CD4-positive, alpha-beta T cell (primary cell): Measurements from ENCODE around the gene SNAI3. TPM values are rescaled to one million over a fixed set of nuclear protein-coding genes. Genes with fewer than 3 reads are reported as not detected.

Experiments
- ATAC-seq: fragments of 200-7000 bp; cut with Tn5 transposase; one replicate; pipeline ENCODE4 v1.10.0; 2022; ENCODE audit warnings: mild to moderate bottlenecking; ENCODE audit not compliant: poor library complexity
- CTCF ChIA-PET: fragments of 350-600 bp; sonication (Branson Sonifier 250); formaldehyde crosslinking; loops from one replicate; lab custom pipeline; 2021; ENCODE audit warnings: antibody characterized with exemption, inconsistent platforms; lab: Charles Lee
- POLR2A ChIA-PET: fragments of 350-600 bp; sonication (Branson Sonifier 250); formaldehyde crosslinking; loops from one replicate; lab custom pipeline; 2021; ENCODE audit warnings: antibody characterized with exemption, inconsistent platforms; lab: Charles Lee
- DNase-seq, 14 experiments: peaks; one replicate each; pipeline ENCODE4 v3.0.0-alpha.2; 2013 to 2020; ENCODE audit warnings: mixed read lengths in 2 of 14
- H3K27ac ChIP-seq, 2 donors: one replicate each; pipeline versions ENCODE4 v1.5.1 to v1.7.0; 2013; ENCODE audit warnings: low read length in 2 of 2, low read depth in 1 of 2, mild to moderate bottlenecking in 1 of 2
- H3K27me3 ChIP-seq, 2 experiments: 1 replicate in 1 of 2; 2 replicates in 1 of 2; pipeline versions ENCODE4 v1.6.1 to v1.7.0; 2013; ENCODE audit warnings: low read length in 2 of 2, control low read depth in 1 of 2, mild to moderate bottlenecking in 1 of 2, moderate library complexity in 1 of 2; ENCODE audit not compliant: insufficient read depth in 2 of 2, control insufficient read depth in 1 of 2
- H3K36me3 ChIP-seq: one replicate; pipeline ENCODE4 v1.6.1; 2013; ENCODE audit warnings: low read length, control low read depth; ENCODE audit not compliant: insufficient read depth
- H3K4me1 ChIP-seq: one replicate; pipeline ENCODE4 v1.6.1; 2013; ENCODE audit warnings: low read length, control low read depth; ENCODE audit not compliant: insufficient read depth
- H3K4me3 ChIP-seq: one replicate; pipeline ENCODE4 v1.5.1; 2013; ENCODE audit warnings: mild to moderate bottlenecking, low read length, moderate library complexity
- H3K9me3 ChIP-seq, 2 experiments: 1 replicate in 1 of 2; 2 replicates in 1 of 2; pipeline versions ENCODE4 v1.6.1 to v1.7.0; 2013; ENCODE audit warnings: low read length in 2 of 2, mild to moderate bottlenecking in 2 of 2, control low read depth in 1 of 2, moderate library complexity in 1 of 2; ENCODE audit not compliant: control insufficient read depth in 1 of 2, insufficient read depth in 1 of 2
- H3K27ac Mint-ChIP-seq: one replicate; pipeline ENCODE4 v1.8.0; 2020; ENCODE audit warnings: mixed read lengths
- H3K27me3 Mint-ChIP-seq: one replicate; pipeline ENCODE4 v1.8.0; 2021; ENCODE audit warnings: mixed read lengths
- H3K36me3 Mint-ChIP-seq: one replicate; pipeline ENCODE4 v1.8.0; 2021; ENCODE audit warnings: low read depth, mixed read lengths
- H3K4me1 Mint-ChIP-seq: one replicate; pipeline ENCODE4 v1.8.0; 2021; ENCODE audit warnings: low read depth, mixed read lengths
- H3K4me3 Mint-ChIP-seq: one replicate; pipeline ENCODE4 v1.8.0; 2020; ENCODE audit warnings: mild to moderate bottlenecking, mixed read lengths
- H3K9me3 Mint-ChIP-seq: one replicate; pipeline ENCODE4 v1.8.0; 2020; ENCODE audit warnings: mixed read lengths
- intact Hi-C, 2 experiments: fragments of 100-400 bp; cut with DNase I in 1 of 2; cut with micrococcal nuclease in 1 of 2; formaldehyde crosslinking; loops; one replicate each; pipeline versions ENCODE4 v1.15.1 to v1.9.0; 2023 to 2025; cut with DNase I, micrococcal nuclease
- total RNA-seq, 174 experiments: library from RNA in 2 of 174; stranded (reverse) in 2 of 174; gene quantifications; one replicate each; pipeline ENCODE4 v1.2.3 and lab custom pipeline; 2021 to 2026
- TF ChIP-seq, protein P1 (sequence below): fragments of 200-600 bp; IDR thresholded peaks from one replicate; pipeline ENCODE4 v1.8.0; 2022; ENCODE audit warnings: antibody characterized with exemption, mild to moderate bottlenecking

The SNAI3 gene
- total RNA-seq, 2 experiments from 2014 or later: 3.0 to 3.5 TPM

DNA sequence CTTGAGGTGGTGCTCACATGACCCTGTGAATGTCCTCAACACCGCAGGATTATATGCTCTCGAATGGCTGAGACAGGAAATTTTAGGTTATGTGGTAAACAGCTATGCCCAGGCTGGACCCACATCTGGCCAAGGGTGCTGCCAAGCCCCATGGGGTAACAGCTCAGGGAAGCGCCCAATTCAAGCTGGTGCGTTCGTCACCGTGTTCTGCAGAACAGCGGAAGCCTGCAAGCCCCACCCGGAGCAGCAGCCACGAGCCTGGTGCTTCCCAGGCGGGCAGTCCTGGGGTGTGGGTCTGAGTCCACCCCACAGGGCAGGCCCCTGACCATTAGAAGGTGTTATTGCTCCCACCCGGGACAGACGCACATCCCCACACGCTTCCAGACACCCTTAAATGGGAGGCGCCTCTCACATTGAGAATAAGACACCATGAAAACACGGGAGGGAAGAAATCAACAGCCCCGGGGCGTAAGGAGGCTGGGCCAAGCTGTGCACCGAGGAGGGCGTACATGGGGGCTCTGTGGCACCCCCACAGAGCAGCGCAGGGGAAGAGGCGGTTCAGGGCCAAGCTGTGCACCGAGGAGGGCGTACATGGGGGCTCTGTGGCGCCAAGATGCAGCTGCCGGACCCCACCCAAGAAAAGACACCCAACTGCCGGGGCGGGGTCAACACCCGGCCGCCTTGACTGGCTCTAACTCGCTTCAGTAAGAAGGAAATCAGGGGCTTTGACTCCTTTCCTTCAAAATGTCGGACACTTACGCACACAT is 32.5 kb downstream of the SNAI3 start:
- peak overlapping the region; percentile 65 for H3K27ac Mint-ChIP-seq
- H3K9me3 Mint-ChIP-seq: no peaks in the 10 kb centered on the region
- no peak for ATAC-seq
- peak overlapping the region; percentile 20 for H3K4me3 Mint-ChIP-seq
- H3K4me3 ChIP-seq: no peak overlapping the region
- H3K36me3 Mint-ChIP-seq: peaks cover 19% of the 10 kb centered on the region
- DNase-seq: peak in 2 of 14 experiments; percentile 25 to 48
- peaks cover 34% of the 10 kb centered on the region for H3K4me1 ChIP-seq
- ChIA-PET POLR2A (interaction anchor here (1.0 to 1.5 kb wide), 2 partner anchors 9 to 10 kb away, joined by 4 read pairs; partner anchors contain the start of gene MVD), CTCF (no interaction called here)
- H3K27ac ChIP-seq: no peak overlapping the region
- H3K27me3 ChIP-seq: no peaks in the 10 kb centered on the region
- intact Hi-C loops: loop anchor here (5.0 kb wide), 1 partner anchor 34 kb away; the partner anchor contains the start of gene SNAI3 (in 2 of the 2)
- peaks cover 23% of the 10 kb centered on the region for H3K36me3 ChIP-seq
- TF ChIP-seq, protein P1, sequence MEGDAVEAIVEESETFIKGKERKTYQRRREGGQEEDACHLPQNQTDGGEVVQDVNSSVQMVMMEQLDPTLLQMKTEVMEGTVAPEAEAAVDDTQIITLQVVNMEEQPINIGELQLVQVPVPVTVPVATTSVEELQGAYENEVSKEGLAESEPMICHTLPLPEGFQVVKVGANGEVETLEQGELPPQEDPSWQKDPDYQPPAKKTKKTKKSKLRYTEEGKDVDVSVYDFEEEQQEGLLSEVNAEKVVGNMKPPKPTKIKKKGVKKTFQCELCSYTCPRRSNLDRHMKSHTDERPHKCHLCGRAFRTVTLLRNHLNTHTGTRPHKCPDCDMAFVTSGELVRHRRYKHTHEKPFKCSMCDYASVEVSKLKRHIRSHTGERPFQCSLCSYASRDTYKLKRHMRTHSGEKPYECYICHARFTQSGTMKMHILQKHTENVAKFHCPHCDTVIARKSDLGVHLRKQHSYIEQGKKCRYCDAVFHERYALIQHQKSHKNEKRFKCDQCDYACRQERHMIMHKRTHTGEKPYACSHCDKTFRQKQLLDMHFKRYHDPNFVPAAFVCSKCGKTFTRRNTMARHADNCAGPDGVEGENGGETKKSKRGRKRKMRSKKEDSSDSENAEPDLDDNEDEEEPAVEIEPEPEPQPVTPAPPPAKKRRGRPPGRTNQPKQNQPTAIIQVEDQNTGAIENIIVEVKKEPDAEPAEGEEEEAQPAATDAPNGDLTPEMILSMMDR: no peak
- no peaks in the 10 kb centered on the region for H3K9me3 ChIP-seq
- H3K27me3 Mint-ChIP-seq: no peaks in the 10 kb centered on the region
- peaks cover 14% of the 10 kb centered on the region for H3K4me1 Mint-ChIP-seq

DNA sequence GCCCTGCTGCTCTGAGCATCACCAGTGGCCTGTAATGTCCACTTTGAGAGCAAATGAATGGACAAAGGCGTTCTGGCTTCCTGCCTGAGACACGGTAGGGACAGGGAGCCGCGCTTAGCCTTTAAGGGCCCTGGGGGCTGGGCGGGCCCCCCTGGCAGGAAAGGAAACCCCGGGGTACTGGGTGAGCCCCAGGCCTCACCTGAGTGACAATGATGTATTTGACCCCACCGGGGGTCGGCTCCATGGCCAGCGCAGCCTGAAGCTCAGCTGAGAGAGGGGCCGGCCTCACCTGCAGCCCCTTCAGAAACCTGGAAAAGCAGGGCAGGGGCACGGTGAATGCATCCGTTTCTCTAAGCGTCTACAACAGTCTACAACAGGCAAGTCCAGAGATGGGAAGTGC is 33.2 kb downstream of the SNAI3 start:
- Histone ChIP-seq H3K27me3 (no peaks in the 10 kb centered on the region), H3K36me3 (peaks cover 26% of the 10 kb centered on the region), H3K4me1 (peaks cover 40% of the 10 kb centered on the region), H3K9me3 (no peaks in the 10 kb centered on the region), H3K4me3 (no peak overlapping the region), H3K27ac (no peak overlapping the region)
- POLR2A ChIA-PET: interaction anchor here (1.0 to 1.5 kb wide), 2 partner anchors 10 to 11 kb away, joined by 4 read pairs; partner anchors contain the start of gene MVD
- intact Hi-C loops: loop anchor here (5.0 kb wide), 1 partner anchor 34 kb away; the partner anchor contains the start of gene SNAI3 (in 2 of the 2)
- Mint-ChIP-seq H3K27ac (peak overlapping the region; percentile 65), H3K9me3 (no peaks in the 10 kb centered on the region), H3K4me1 (peaks cover 14% of the 10 kb centered on the region), H3K27me3 (no peaks in the 10 kb centered on the region), H3K36me3 (peaks cover 19% of the 10 kb centered on the region), H3K4me3 (peak overlapping the region; percentile 30)
- CTCF ChIA-PET: no interaction called here
- TF ChIP-seq, protein P1: no peak
- ATAC-seq (no peak), DNase-seq (no peak)

DNA sequence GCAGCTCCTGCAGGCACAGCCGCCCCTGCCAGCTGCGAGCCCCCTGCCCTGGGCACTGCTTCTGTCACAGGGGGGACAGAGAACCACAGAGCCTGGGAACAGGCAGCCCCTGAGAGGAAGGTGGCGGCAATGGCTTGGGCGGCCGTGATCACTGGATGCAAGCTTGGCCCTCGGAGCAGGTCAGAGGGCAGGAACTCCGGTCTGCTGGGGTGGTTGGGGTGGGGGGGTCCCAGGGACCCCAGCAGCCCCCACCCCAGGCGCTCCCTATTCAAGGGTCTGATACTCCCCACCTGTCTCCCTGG is 33.6 kb downstream of the SNAI3 start:
- POLR2A ChIA-PET: interaction anchor here (1.5 kb wide), 1 partner anchor 11 kb away, joined by 4 read pairs; no protein-coding TSS in a partner anchor
- Histone ChIP-seq H3K27me3 (no peaks in the 10 kb centered on the region), H3K4me3 (no peak overlapping the region), H3K4me1 (peaks cover 44% of the 10 kb centered on the region), H3K36me3 (peaks cover 26% of the 10 kb centered on the region), H3K9me3 (no peaks in the 10 kb centered on the region), H3K27ac (peak overlapping the region in 1 of 2 donors; percentile 81)
- Mint-ChIP-seq H3K27me3 (no peaks in the 10 kb centered on the region), H3K4me3 (peak overlapping the region; percentile 30), H3K4me1 (peaks cover 14% of the 10 kb centered on the region), H3K36me3 (peaks cover 19% of the 10 kb centered on the region), H3K9me3 (no peaks in the 10 kb centered on the region), H3K27ac (no peak overlapping the region)
- CTCF ChIA-PET: no interaction called here
- TF ChIP-seq, protein P1: no peak
- ATAC-seq (no peak), DNase-seq (peak in 1 of 14 experiments; percentile 21)
- intact Hi-C loops: loop anchor here (5.0 kb wide), 1 partner anchor 35 kb away; the partner anchor contains the start of gene SNAI3 (in 2 of the 2)
